HCT116 (cell line): ENCODE measurements around the gene NPDC1.

Source experiments
- ATF3 ChIP-seq: IDR thresholded peaks from 2 replicates; pipeline ENCODE4 v1.6.1; 2012
- CTCF ChIP-seq, 3 experiments: fragments of 200-600 bp in 1 of 3; sonication (generic) in 1 of 3; IDR thresholded peaks in 2 of 3; conservative IDR thresholded peaks in 1 of 3; 2 replicates each; pipeline ENCODE4 v1.5.1; 2012 to 2017; ENCODE audit warnings: low read depth in 2 of 3, low read length in 2 of 3, antibody characterized with exemption in 1 of 3, borderline replicate concordance in 1 of 3, control low read depth in 1 of 3, mild to moderate bottlenecking in 1 of 3, mixed read lengths in 1 of 3, mixed run types in 1 of 3, moderate library complexity in 1 of 3; ENCODE audit not compliant: insufficient read depth in 1 of 3
- EGR1 ChIP-seq: IDR thresholded peaks from 2 replicates; pipeline ENCODE4 v1.6.1; 2012; ENCODE audit warnings: low read depth
- EZH2 ChIP-seq: fragments of 200-600 bp; sonication (generic); IDR thresholded peaks from 2 replicates; pipeline ENCODE4 v1.6.1; 2017; ENCODE audit warnings: antibody characterized with exemption, mixed run types
- EZH2phosphoT487 ChIP-seq: fragments of 200-600 bp; IDR thresholded peaks from 2 replicates; pipeline ENCODE4 v1.6.1; 2018; ENCODE audit warnings: antibody characterized with exemption, borderline replicate concordance
- JUND ChIP-seq: IDR thresholded peaks from 2 replicates; pipeline ENCODE4 v1.6.1; 2012
- MAX ChIP-seq: IDR thresholded peaks from 2 replicates; pipeline ENCODE4 v1.6.1; 2012
- SP1 ChIP-seq: IDR thresholded peaks from 2 replicates; pipeline ENCODE4 v1.6.1; 2012; ENCODE audit warnings: low read depth
- ZFX ChIP-seq: fragments of 450-650 bp; IDR thresholded peaks from 2 replicates; pipeline ENCODE4 v1.6.1; 2017

GRCh38 chr9:136990242-136990911 lies 55.6 kb downstream of the NPDC1 start:
- TF ChIP-seq CTCF (IDR thresholded peaks at IDR 0.05 in 2 of 3, conservative IDR thresholded peaks at IDR 0.05 in 1 of 3; ENCODE audit: borderline replicate concordance in 1 of 3, insufficient read depth in 1 of 3, low read depth in 2 of 3, low read length in 2 of 3) (no peak), SP1 (no peak), MAX (no peak), EGR1 (no peak), EZH2phosphoT487 (no peak), JUND (no peak), ZFX (no peak), EZH2 (no peak), ATF3 (no peak)
